ENCODE measurements around the gene MEIS2.
A peak's percentile ranks its signal among the peaks of the same experiment; 100 is the strongest.

Gene MEIS2

GRCh38 chr15:36898536-36899126 is 201.7 kb downstream of the MEIS2 start:
- no peak for DNase-seq (ENCODE audit: low spot score)

GRCh38 chr15:36897834-36898233 is 202.5 kb downstream of the MEIS2 start:
- DNase-seq (ENCODE audit: low spot score), result no peak

GRCh38 chr15:36896949-36897348 is 203.4 kb downstream of the MEIS2 start:
- DNase-seq (ENCODE audit: low spot score), result no peak

GRCh38 chr15:36894075-36894474 is 206.3 kb downstream of the MEIS2 start:
- no peak for DNase-seq (ENCODE audit: low spot score)

- DNase-seq (ENCODE audit: low spot score), result no peak
Measured at GRCh38 chr15:36893276-36893675, 207.1 kb downstream of the MEIS2 start.

GRCh38 chr15:36888011-36888992 is 212.0 kb downstream of the MEIS2 start:
- DNase-seq (ENCODE audit: low spot score), result no peak

GRCh38 chr15:36887214-36887961 is 213.0 kb downstream of the MEIS2 start:
- DNase-seq (ENCODE audit: low spot score), result no peak

GRCh38 chr15:36886701-36887100 is 213.6 kb downstream of the MEIS2 start:
- DNase-seq (ENCODE audit: low spot score), result no peak

- DNase-seq (ENCODE audit: low spot score), result no peak
Measured at GRCh38 chr15:36886191-36886590, 214.2 kb downstream of the MEIS2 start.

- DNase-seq (ENCODE audit: low spot score), result no peak
Measured at GRCh38 chr15:36885771-36886170, 214.6 kb downstream of the MEIS2 start.

GRCh38 chr15:36884936-36885635 is 215.3 kb downstream of the MEIS2 start:
- no peak for DNase-seq (ENCODE audit: low spot score)

- no peak for DNase-seq (ENCODE audit: low spot score)
Measured at GRCh38 chr15:36884518-36884875, 215.9 kb downstream of the MEIS2 start.

GRCh38 chr15:36883713-36884517 is 216.4 kb downstream of the MEIS2 start:
- DNase-seq (ENCODE audit: low spot score), result peak; percentile 73

- no peak for DNase-seq (ENCODE audit: low spot score)
Measured at GRCh38 chr15:36882487-36883131, 217.7 kb downstream of the MEIS2 start.

GRCh38 chr15:36882056-36882455 is 218.3 kb downstream of the MEIS2 start:
- DNase-seq (ENCODE audit: low spot score), result no peak

GRCh38 chr15:36881516-36881915 is 218.8 kb downstream of the MEIS2 start:
- no peak for DNase-seq (ENCODE audit: low spot score)

GRCh38 chr15:36880913-36881460 is 219.4 kb downstream of the MEIS2 start:
- DNase-seq (ENCODE audit: low spot score), result no peak

- no peak for DNase-seq (ENCODE audit: low spot score)
Measured at GRCh38 chr15:36880224-36880912, 220.0 kb downstream of the MEIS2 start.

GRCh38 chr15:36879568-36880222 is 220.7 kb downstream of the MEIS2 start:
- no peak for DNase-seq (ENCODE audit: low spot score)

All from germinal center (tissue), 1 donor.